ENCODE measurements around the gene TMEM233. TPM values are rescaled to one million over a fixed set of nuclear protein-coding genes. Genes with fewer than 3 reads are reported as not detected.
"Not testable (repeated sequence)": the region's sequence is repeated elsewhere in the genome, so short reads cannot be mapped to it uniquely, and the experiment has no call there.

Gene TMEM233
- total RNA-seq, 8 experiments from 2014 or later, result 0.09 to 5.2 (median 0.28) TPM

DNA sequence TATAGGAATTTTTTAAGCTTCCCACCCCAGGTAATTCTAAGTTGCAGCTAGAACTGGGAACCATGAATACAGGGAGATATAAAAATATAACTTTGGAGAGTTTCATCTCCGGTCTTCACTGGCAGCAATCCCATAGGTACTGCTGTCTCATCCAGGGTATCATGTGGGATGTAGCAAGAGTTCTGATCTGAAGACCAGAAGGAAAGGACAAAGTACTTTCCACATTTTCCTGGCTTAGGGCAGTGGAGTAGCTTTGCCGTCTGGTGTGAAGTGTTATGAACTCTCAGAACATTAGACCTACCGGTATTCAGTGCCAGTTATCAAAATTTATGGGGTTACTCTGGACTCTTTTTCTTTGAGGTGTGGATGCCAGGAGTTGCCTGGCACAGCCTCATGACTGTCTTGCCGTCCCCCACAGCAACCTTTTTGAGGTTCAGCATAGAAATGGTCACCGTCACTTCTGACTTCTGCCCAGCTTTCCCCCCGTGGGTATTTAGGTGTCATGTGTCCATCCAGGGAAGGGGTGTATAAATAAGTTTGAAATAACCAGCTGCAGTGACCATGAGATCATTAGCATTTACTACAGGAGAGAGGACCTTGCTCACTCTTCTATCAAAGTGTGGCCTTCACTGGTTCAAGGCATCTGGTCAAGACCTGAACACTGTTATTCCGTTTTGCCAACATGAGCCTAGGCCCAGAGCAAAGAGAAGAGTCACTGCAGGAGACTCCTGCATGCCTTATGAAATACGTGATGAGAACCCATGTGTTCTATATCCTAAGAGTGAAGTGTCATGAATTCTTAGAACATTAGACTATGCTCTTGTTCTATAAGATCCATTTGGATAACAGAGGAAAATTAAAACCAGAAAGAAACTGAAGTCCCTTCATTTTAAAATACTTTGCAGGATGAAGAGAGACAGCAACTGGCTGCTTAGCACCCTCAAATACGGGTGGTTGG is 22.2 kb downstream of the TMEM233 start:
- no peak overlapping the region for H3K27ac ChIP-seq
- H3K4me3 ChIP-seq, result no peak overlapping the region
- WGBS, 10 experiments, result 17 to 90% (median 66%) methylated on average over 2 to 9 of the region's 9 CpGs
- in situ Hi-C loops (cut with MboI; ENCODE audit: low pct_unique_long_range_greater_than_20kb in 2 of 9, low sequenced_read_pairs in 9 of 9, unreplicated experiment in 9 of 9), result no loop called here
- peak in 1 of 8 experiments; percentile 38 for ATAC-seq (replicated peaks in 6 of 8)
- no peaks in the 10 kb centered on the region for H3K4me1 ChIP-seq (replicated peaks in 1 of 2)

DNA sequence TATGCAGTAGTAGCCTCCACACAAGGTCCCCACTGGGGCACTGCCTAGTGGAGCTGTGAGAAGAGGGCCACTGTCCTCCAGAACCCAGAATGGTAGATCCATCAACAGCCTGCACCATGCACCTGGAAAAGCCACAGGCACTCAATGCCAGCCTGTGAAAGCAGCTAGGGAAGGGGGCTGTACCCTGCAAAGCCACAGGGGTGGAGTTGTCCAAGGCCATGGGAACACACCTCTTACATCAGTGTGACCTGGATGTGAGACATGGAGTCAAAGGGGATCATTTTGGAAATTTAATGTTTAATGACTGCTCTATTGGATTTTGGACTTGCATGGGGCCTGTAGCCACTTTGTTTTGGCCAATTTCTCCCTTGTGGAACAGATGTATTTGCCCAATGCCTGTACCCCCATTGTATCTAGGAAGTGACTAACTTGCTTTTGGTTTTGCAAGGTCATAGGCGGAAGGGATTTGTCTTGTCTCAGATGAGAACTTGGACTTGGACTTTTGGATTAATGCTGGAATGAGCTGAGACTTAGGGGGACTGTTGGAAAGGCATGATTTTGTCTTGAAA is 24.8 kb downstream of the TMEM233 start:
- H3K4me3 ChIP-seq; in situ Hi-C loops (cut with MboI; ENCODE audit: low pct_unique_long_range_greater_than_20kb in 2 of 9, low sequenced_read_pairs in 9 of 9, unreplicated experiment in 9 of 9); H3K4me1 ChIP-seq (replicated peaks in 1 of 2); H3K27ac ChIP-seq; ATAC-seq (replicated peaks in 6 of 8): not testable (repeated sequence)
- 63 to 100% (median 80%) methylated on average over 1 of the region's 1 CpG; no CpG with 5 or more reads in 3 of the 10 experiments for WGBS, 10 experiments

DNA sequence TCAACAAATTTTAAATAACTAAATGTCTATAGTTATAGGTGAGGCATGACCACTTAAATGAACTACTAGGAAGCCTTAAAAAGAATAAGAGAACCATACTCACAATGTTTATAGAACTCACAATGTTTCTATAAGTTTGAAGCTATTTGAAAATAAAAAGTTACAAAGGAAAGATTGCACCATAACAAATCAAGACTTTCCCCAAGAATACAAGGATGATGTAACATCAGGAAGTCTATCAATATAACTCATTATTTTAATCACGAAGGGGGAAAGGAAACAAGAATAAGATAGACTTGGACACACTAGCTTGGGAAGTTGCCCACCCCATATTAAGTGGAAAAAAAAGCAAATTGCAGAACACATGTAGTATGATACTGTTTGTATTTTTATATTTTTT is 26.9 kb downstream of the TMEM233 start:
- Histone ChIP-seq H3K4me1 (replicated peaks in 1 of 2) (peaks cover 0 to 9% of the 10 kb centered on the region in 2 donors), H3K27ac (no peak overlapping the region), H3K4me3 (no peak overlapping the region)
- WGBS, 10 experiments, result 0 to 100% (median 23%) methylated on average over 1 of the region's 1 CpG; no CpG with 5 or more reads in 4 of the 10 experiments
- ATAC-seq (replicated peaks in 6 of 8), result no peak
- in situ Hi-C loops (cut with MboI; ENCODE audit: low pct_unique_long_range_greater_than_20kb in 2 of 9, low sequenced_read_pairs in 9 of 9, unreplicated experiment in 9 of 9), result no loop called here

- peaks cover 0 to 9% of the 10 kb centered on the region in 2 donors for H3K4me1 ChIP-seq (replicated peaks in 1 of 2)
- in situ Hi-C loops (cut with MboI; ENCODE audit: low pct_unique_long_range_greater_than_20kb in 2 of 9, low sequenced_read_pairs in 9 of 9, unreplicated experiment in 9 of 9), result no loop called here
- 0 to 90% (median 70%) methylated on average over 1 to 2 of the region's 2 CpGs for WGBS, 10 experiments
- H3K4me3 ChIP-seq, result no peak overlapping the region
- H3K27ac ChIP-seq, result no peak overlapping the region
- peak in 2 of 8 experiments; percentile 62 to 88 for ATAC-seq (replicated peaks in 6 of 8)
Observed at GRCh38 chr12:119621878-119622277, 28.3 kb downstream of the TMEM233 start.

GRCh38 chr12:119624966-119625365 is 31.4 kb downstream of the TMEM233 start:
- in situ Hi-C loops (cut with MboI; ENCODE audit: low pct_unique_long_range_greater_than_20kb in 2 of 9, low sequenced_read_pairs in 9 of 9, unreplicated experiment in 9 of 9), result no loop called here
- 52 to 100% (median 82%) methylated on average over 2 to 4 of the region's 4 CpGs for WGBS, 10 experiments
- no peak overlapping the region for H3K4me3 ChIP-seq
- H3K27ac ChIP-seq, result no peak overlapping the region
- H3K4me1 ChIP-seq (replicated peaks in 1 of 2), result peaks cover 0 to 9% of the 10 kb centered on the region in 2 donors
- no peak for ATAC-seq (replicated peaks in 6 of 8)

GRCh38 chr12:119627019-119627643 is 33.6 kb downstream of the TMEM233 start:
- Histone ChIP-seq H3K4me3 (no peak overlapping the region), H3K4me1 (replicated peaks in 1 of 2) (peaks cover 0 to 4% of the 10 kb centered on the region in 2 donors), H3K27ac (no peak overlapping the region)
- in situ Hi-C loops (cut with MboI; ENCODE audit: low pct_unique_long_range_greater_than_20kb in 2 of 9, low sequenced_read_pairs in 9 of 9, unreplicated experiment in 9 of 9), result no loop called here
- WGBS, 10 experiments, result 7 to 100% (median 84%) methylated on average over 1 to 6 of the region's 6 CpGs; no CpG with 5 or more reads in 2 of the 10 experiments
- ATAC-seq (replicated peaks in 6 of 8), result no peak

DNA sequence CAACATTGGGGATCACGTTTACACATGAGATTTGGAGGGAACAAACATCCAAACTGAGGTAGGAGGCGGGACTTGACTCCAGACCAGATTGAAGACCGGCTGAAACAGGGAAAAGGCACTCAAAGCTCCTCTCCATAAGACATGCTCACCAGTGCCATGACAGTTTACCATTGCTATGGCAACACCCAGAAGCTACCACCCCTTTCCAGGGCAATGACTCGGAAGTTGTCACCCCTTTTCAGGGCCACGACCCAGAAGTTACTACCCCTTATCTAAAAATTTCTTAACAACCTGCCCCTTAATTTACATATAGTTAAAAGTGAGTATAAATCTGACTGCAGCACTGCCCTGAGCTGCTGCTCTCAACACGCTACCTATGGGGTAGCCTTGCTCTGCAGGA is 34.1 kb downstream of the TMEM233 start:
- WGBS, 10 experiments, result 20 to 100% (median 62%) methylated on average over 1 to 6 of the region's 6 CpGs; no CpG with 5 or more reads in 3 of the 10 experiments

GRCh38 chr12:119630223-119630780 is 36.7 kb downstream of the TMEM233 start:
- no peak for ATAC-seq (replicated peaks in 6 of 8)
- in situ Hi-C loops (cut with MboI; ENCODE audit: low pct_unique_long_range_greater_than_20kb in 2 of 9, low sequenced_read_pairs in 9 of 9, unreplicated experiment in 9 of 9), result no loop called here
- H3K27ac ChIP-seq, result no peak overlapping the region
- no peaks in the 10 kb centered on the region for H3K4me1 ChIP-seq (replicated peaks in 1 of 2)
- no peak overlapping the region for H3K4me3 ChIP-seq
- WGBS, 10 experiments, result 63 to 100% (median 91%) methylated on average over 1 to 6 of the region's 7 CpGs; no CpG with 5 or more reads in 2 of the 10 experiments

More for the DNA sequence above, 34.1 kb downstream of the TMEM233 start:
- no peak overlapping the region for H3K27ac ChIP-seq
- ATAC-seq (replicated peaks in 6 of 8), result no peak
- no peaks in the 10 kb centered on the region for H3K4me1 ChIP-seq (replicated peaks in 1 of 2)
- in situ Hi-C loops (cut with MboI; ENCODE audit: low pct_unique_long_range_greater_than_20kb in 2 of 9, low sequenced_read_pairs in 9 of 9, unreplicated experiment in 9 of 9), result no loop called here
- no peak overlapping the region for H3K4me3 ChIP-seq

DNA sequence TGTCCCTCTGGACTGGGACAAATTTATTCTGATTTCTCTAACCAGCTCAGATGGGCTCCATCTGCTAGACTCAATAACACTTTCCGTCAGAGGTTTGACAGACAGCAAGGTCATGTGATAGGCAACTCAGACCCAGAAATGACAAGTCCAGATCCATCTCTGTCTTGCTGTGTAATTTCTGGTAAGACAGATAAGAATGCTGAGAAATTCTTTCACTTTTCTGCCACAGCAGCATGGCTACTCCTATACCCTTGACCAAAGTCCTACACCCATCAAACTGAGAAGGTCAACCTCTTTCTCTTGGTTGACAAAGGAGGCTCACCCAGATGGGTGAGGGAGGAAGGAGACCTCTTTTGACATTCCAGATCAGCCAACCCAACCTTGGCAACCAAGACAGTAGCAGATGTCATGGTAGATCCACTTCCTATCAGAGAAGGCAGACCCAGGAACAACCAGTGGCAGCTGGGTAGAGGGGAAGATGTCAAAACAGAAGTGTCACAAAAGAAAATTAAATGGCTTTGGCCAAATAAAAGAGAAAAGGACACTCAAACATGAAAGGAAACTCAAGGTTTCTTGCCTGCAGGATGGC is 37.5 kb downstream of the TMEM233 start:
- no peak overlapping the region for H3K27ac ChIP-seq
- whole genome bisulfite sequencing, 10 experiments, result 20 to 100% (median 59%) methylated on average over 1 of the region's 1 CpG; no CpG with 5 or more reads in 6 of the 10 experiments
- in situ Hi-C loops (cut with MboI; ENCODE audit: low pct_unique_long_range_greater_than_20kb in 2 of 9, low sequenced_read_pairs in 9 of 9, unreplicated experiment in 9 of 9), result no loop called here
- H3K4me1 ChIP-seq (replicated peaks in 1 of 2), result no peaks in the 10 kb centered on the region
- ATAC-seq (replicated peaks in 6 of 8), result no peak
- H3K4me3 ChIP-seq, result no peak overlapping the region

GRCh38 chr12:119631930-119632678 is 38.5 kb downstream of the TMEM233 start:
- no peak for ATAC-seq (replicated peaks in 6 of 8)
- 30 to 100% (median 70%) methylated on average over 1 to 4 of the region's 4 CpGs; no CpG with 5 or more reads in 4 of the 10 experiments for WGBS, 10 experiments
- in situ Hi-C loops (cut with MboI; ENCODE audit: low pct_unique_long_range_greater_than_20kb in 2 of 9, low sequenced_read_pairs in 9 of 9, unreplicated experiment in 9 of 9), result no loop called here
- H3K4me1 ChIP-seq (replicated peaks in 1 of 2), result no peaks in the 10 kb centered on the region
- H3K27ac ChIP-seq, result no peak overlapping the region
- no peak overlapping the region for H3K4me3 ChIP-seq

GRCh38 chr12:119634743-119635142 is 41.2 kb downstream of the TMEM233 start:
- H3K4me1 ChIP-seq (replicated peaks in 1 of 2), result no peaks in the 10 kb centered on the region
- in situ Hi-C loops (cut with MboI; ENCODE audit: low pct_unique_long_range_greater_than_20kb in 2 of 9, low sequenced_read_pairs in 9 of 9, unreplicated experiment in 9 of 9), result no loop called here
- H3K4me3 ChIP-seq, result no peak overlapping the region
- 12 to 100% (median 72%) methylated on average over 1 to 6 of the region's 6 CpGs for WGBS, 10 experiments
- peak in 2 of 8 experiments; percentile 56 to 62 for ATAC-seq (replicated peaks in 6 of 8)
- H3K27ac ChIP-seq, result no peak overlapping the region

- in situ Hi-C loops (cut with MboI; ENCODE audit: low pct_unique_long_range_greater_than_20kb in 2 of 9, low sequenced_read_pairs in 9 of 9, unreplicated experiment in 9 of 9), result loop anchor here in 1 of 9 experiments (10.0 kb wide), 1 partner anchor 208 kb away; no protein-coding TSS in a partner anchor
- 36 to 100% (median 73%) methylated on average over 1 to 4 of the region's 4 CpGs; no CpG with 5 or more reads in 2 of the 10 experiments for WGBS, 10 experiments
- no peak overlapping the region for H3K4me3 ChIP-seq
- no peaks in the 10 kb centered on the region for H3K4me1 ChIP-seq (replicated peaks in 1 of 2)
- ATAC-seq (replicated peaks in 6 of 8), result no peak
- no peak overlapping the region for H3K27ac ChIP-seq
Observed at GRCh38 chr12:119642986-119643385, 49.4 kb downstream of the TMEM233 start.

Measured in motor neuron (in vitro differentiated cells).